GM23338 (cell line): Measurements from ENCODE around the gene PVR. TPM values are rescaled to one million over a fixed set of nuclear protein-coding genes. Genes with fewer than 3 reads are reported as not detected.

Experiments
- ATAC-seq: fragments of 200-7000 bp; cut with Tn5 transposase; 3 replicates; pipeline ENCODE4 v1.9.1; 2020
- DNase-seq: peaks from one replicate; pipeline ENCODE4 v3.0.0-alpha.2; 2015; ENCODE audit warnings: low spot score
- H2AFZ ChIP-seq: fragments of 200-600 bp; sonication (generic); 2 replicates; pipeline ENCODE4 v1.8.0; 2016; ENCODE audit warnings: antibody characterized with exemption, mild to moderate bottlenecking, moderate library complexity
- H3F3A ChIP-seq: fragments of 200-600 bp; sonication (generic); replicated peaks from 2 replicates; pipeline ENCODE4 v1.8.0; 2017; ENCODE audit warnings: antibody characterized with exemption, mixed run types, low read depth
- H3K27ac ChIP-seq: fragments of 200-600 bp; sonication (generic); 2 replicates; pipeline ENCODE4 v1.6.1; 2016; ENCODE audit warnings: low read depth
- H3K27me3 ChIP-seq: fragments of 200-600 bp; sonication (generic); 2 replicates; pipeline ENCODE4 v1.8.0; 2016; ENCODE audit warnings: mild to moderate bottlenecking, mixed run types, moderate library complexity; ENCODE audit not compliant: insufficient read depth
- H3K36me3 ChIP-seq: fragments of 200-600 bp; sonication (generic); 2 replicates; pipeline ENCODE4 v1.8.0; 2016; ENCODE audit warnings: mild to moderate bottlenecking; ENCODE audit not compliant: insufficient read depth
- H3K4me1 ChIP-seq: fragments of 200-600 bp; sonication (generic); 2 replicates; pipeline ENCODE4 v1.8.0; 2016; ENCODE audit warnings: mild to moderate bottlenecking, moderate library complexity; ENCODE audit not compliant: insufficient read depth
- H3K4me2 ChIP-seq: fragments of 200-600 bp; sonication (generic); 2 replicates; pipeline ENCODE4 v1.7.1; 2017; ENCODE audit warnings: mixed run types
- H3K4me3 ChIP-seq: fragments of 200-600 bp; sonication (generic); 2 replicates; pipeline ENCODE4 v1.6.1; 2016; ENCODE audit warnings: mixed run types
- H3K79me2 ChIP-seq: fragments of 200-600 bp; sonication (generic); replicated peaks from 2 replicates; pipeline ENCODE4 v1.8.0; 2017; ENCODE audit warnings: mild to moderate bottlenecking; ENCODE audit not compliant: insufficient read depth
- H3K9me2 ChIP-seq: fragments of 200-600 bp; sonication (generic); 2 replicates; pipeline ENCODE4 v1.8.0; 2017; ENCODE audit not compliant: insufficient read depth
- H4K20me1 ChIP-seq: fragments of 200-600 bp; sonication (generic); replicated peaks from 2 replicates; pipeline ENCODE4 v1.8.0; 2017; ENCODE audit warnings: mild to moderate bottlenecking; ENCODE audit not compliant: insufficient read depth
- H3K27ac Mint-ChIP-seq: 2 replicates; pipeline ENCODE4 v1.8.0; 2020; ENCODE audit warnings: inconsistent platforms, mild to moderate bottlenecking, moderate library complexity, mixed read lengths
- H3K27me3 Mint-ChIP-seq: 3 replicates; pipeline ENCODE4 v1.8.0; 2022; ENCODE audit warnings: low read depth, mild to moderate bottlenecking, moderate library complexity, mixed read lengths, inconsistent platforms; ENCODE audit not compliant: insufficient read depth, poor library complexity
- H3K36me3 Mint-ChIP-seq: 3 replicates; pipeline ENCODE4 v1.8.0; 2021; ENCODE audit warnings: low read depth, mild to moderate bottlenecking, inconsistent platforms, moderate library complexity, mixed read lengths
- H3K4me1 Mint-ChIP-seq: 3 replicates; pipeline ENCODE4 v1.8.0; 2020; ENCODE audit warnings: mild to moderate bottlenecking, inconsistent platforms, mixed read lengths
- H3K4me3 Mint-ChIP-seq: 3 replicates; pipeline ENCODE4 v1.8.0; 2021; ENCODE audit warnings: moderate library complexity, mild to moderate bottlenecking, inconsistent platforms, mixed read lengths
- H3K9me3 Mint-ChIP-seq: 3 replicates; pipeline ENCODE4 v1.8.0; 2020; ENCODE audit warnings: moderate library complexity, mild to moderate bottlenecking, inconsistent platforms, mixed read lengths
- CREB1 ChIP-seq: fragments of 250-450 bp; sonication (Bioruptor Pico); IDR thresholded peaks from 2 replicates; pipeline ENCODE4 v1.5.0; 2020; ENCODE audit warnings: low read depth, mild to moderate bottlenecking, moderate library complexity
- CTCF ChIP-seq, 2 experiments: fragments of 200-600 bp in 1 of 2; sonication (generic) in 1 of 2; conservative IDR thresholded peaks; 2 replicates each; pipeline versions ENCODE4 v1.5.1 to v1.6.1; 2016 to 2017; ENCODE audit warnings: antibody characterized with exemption in 2 of 2, low read depth in 2 of 2, mild to moderate bottlenecking in 2 of 2, moderate library complexity in 1 of 2
- EZH2 ChIP-seq: fragments of 200-600 bp; sonication (generic); IDR thresholded peaks from one replicate; pipeline ENCODE4 v1.8.0; 2017; ENCODE audit warnings: antibody characterized with exemption, mild to moderate bottlenecking, low read depth; ENCODE audit not compliant: unreplicated experiment
- EZH2phosphoT487 ChIP-seq: fragments of 200-600 bp; sonication (generic); IDR thresholded peaks from one replicate; pipeline ENCODE4 v1.8.1; 2018; ENCODE audit warnings: antibody characterized with exemption; ENCODE audit not compliant: unreplicated experiment
- JUNB ChIP-seq: IDR thresholded peaks from one replicate; pipeline ENCODE4 v1.6.1; 2016; ENCODE audit warnings: antibody characterized with exemption; ENCODE audit not compliant: unreplicated experiment
- NANOG ChIP-seq: IDR thresholded peaks from 2 replicates; pipeline ENCODE4 v1.6.1; 2016; ENCODE audit warnings: antibody characterized with exemption, borderline replicate concordance
- POLR2AphosphoS5 ChIP-seq: IDR thresholded peaks from 2 replicates; pipeline ENCODE4 v1.6.1; 2016; ENCODE audit warnings: antibody characterized with exemption, low read depth
- REST ChIP-seq: IDR thresholded peaks from one replicate; pipeline ENCODE4 v1.6.1; 2018; ENCODE audit warnings: antibody characterized with exemption; ENCODE audit not compliant: unreplicated experiment
- ZNF114 ChIP-seq: fragments of 250-450 bp; sonication (Bioruptor Pico); IDR thresholded peaks from 2 replicates; pipeline ENCODE4 v1.5.0; 2020; ENCODE audit warnings: mild to moderate bottlenecking, moderate library complexity
- ZNF331 ChIP-seq: fragments of 250-450 bp; sonication (Bioruptor Pico); IDR thresholded peaks from 2 replicates; pipeline ENCODE4 v1.5.0; 2020; ENCODE audit warnings: low read depth, mild to moderate bottlenecking, moderate library complexity
- ZNF462 ChIP-seq: fragments of 250-450 bp; sonication (Bioruptor Pico); IDR thresholded peaks from 2 replicates; pipeline ENCODE4 v1.5.0; 2020; ENCODE audit warnings: mild to moderate bottlenecking, moderate library complexity
- polyA plus RNA-seq: library from polyadenylated mRNA; unstranded; fragments of >200 nt; fragmentation: Nextera tagmentation; extraction: Ambion mirVana; gene quantifications from 2 replicates; pipeline ENCODE4 v1.2.1, GENCODE V29; 2016
- total RNA-seq: library from RNA; depleted of rRNA; stranded (reverse); fragments of >200 nt; shearing (Covaris generic); gene quantifications from 2 replicates; pipeline ENCODE4 v1.2.3, GENCODE V29; 2014

Gene PVR
- total and polyA plus RNA-seq, 2 experiments from 2014 or later: 4.8 to 19.0 TPM

- Histone ChIP-seq H2AFZ (no peak overlapping the region), H3K36me3 (no peaks in the 10 kb centered on the region), H3K79me2 (no peaks in the 10 kb centered on the region), H3K4me3 (no peak overlapping the region), H4K20me1 (no peaks in the 10 kb centered on the region), H3K4me1 (no peaks in the 10 kb centered on the region), H3F3A (no peaks in the 10 kb centered on the region), H3K4me2 (no peak overlapping the region), H3K27me3 (no peaks in the 10 kb centered on the region), H3K27ac (no peak overlapping the region), H3K9me2 (no peaks in the 10 kb centered on the region)
- no peak for ATAC-seq
- H3K4me1 Mint-ChIP-seq: no peaks in the 10 kb centered on the region
- no peak overlapping the region for H3K27ac Mint-ChIP-seq
- no peaks in the 10 kb centered on the region for H3K36me3 Mint-ChIP-seq
- no peak for DNase-seq
- H3K9me3 Mint-ChIP-seq: no peaks in the 10 kb centered on the region
- H3K4me3 Mint-ChIP-seq: no peak overlapping the region
- no peak for TF ChIP-seq EZH2phosphoT487
- TF ChIP-seq NANOG: no peak
- TF ChIP-seq REST: no peak
- TF ChIP-seq EZH2: no peak
- TF ChIP-seq ZNF331 (CRISPR knock-in tag): no peak
- no peak for TF ChIP-seq POLR2AphosphoS5
- no peak for TF ChIP-seq JUNB
- TF ChIP-seq CREB1: no peak
- no peak for TF ChIP-seq ZNF114 (CRISPR knock-in tag)
- no peak for TF ChIP-seq CTCF (conservative IDR thresholded peaks at IDR 0.05; ENCODE audit: low read depth in 2 of 2)
- no peak for TF ChIP-seq ZNF462 (CRISPR knock-in tag)
- peaks cover 8% of the 10 kb centered on the region for H3K27me3 Mint-ChIP-seq
These were observed 17.6 kb upstream of the PVR start for GRCh38 chr19:44626048-44626624.
